Tongue (tissue), 3 donors: ENCODE results near the gene MAGIX. TPM values are rescaled to one million over a fixed set of nuclear protein-coding genes. Genes with fewer than 3 reads are reported as not detected.

Experiments used
- DNase-seq: peaks from one replicate; pipeline ENCODE4 v3.0.0-alpha.2; 2015
- small RNA-seq: library from RNA; depleted of rRNA; stranded (forward); fragments of <200 nt; gene quantifications from one replicate; pipeline ENCODE3, GENCODE V24; 2014; ENCODE audit warnings: low replicate concordance
- total RNA-seq: library from RNA; depleted of rRNA; stranded (reverse); fragments of >200 nt; gene quantifications from one replicate; pipeline ENCODE4 v1.2.3, GENCODE V29; 2014

The MAGIX gene
- total RNA-seq, 1 donor from 2014 or later: 3.5 TPM

DNA sequence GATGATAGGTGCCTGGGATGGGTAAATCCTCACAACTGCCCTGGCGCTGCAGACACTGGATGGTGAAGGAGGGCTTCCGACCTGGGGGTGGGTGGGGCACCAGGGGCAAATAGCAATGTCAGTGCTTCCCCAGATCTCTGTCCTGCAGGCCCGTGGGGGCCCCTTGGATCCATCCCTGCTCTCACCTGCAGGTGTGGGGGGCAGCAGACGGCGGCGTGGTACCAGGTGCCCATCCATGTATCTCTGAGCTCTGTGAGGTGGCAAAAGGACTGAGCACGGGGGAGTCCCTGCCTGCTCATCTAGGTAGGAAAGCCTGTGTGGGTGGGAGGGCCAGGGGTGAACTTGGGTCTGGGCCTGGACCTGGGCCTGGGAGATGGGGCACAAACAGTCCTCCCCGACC is 44.0 kb downstream of the MAGIX start:
- DNase-seq: no peak

DNA sequence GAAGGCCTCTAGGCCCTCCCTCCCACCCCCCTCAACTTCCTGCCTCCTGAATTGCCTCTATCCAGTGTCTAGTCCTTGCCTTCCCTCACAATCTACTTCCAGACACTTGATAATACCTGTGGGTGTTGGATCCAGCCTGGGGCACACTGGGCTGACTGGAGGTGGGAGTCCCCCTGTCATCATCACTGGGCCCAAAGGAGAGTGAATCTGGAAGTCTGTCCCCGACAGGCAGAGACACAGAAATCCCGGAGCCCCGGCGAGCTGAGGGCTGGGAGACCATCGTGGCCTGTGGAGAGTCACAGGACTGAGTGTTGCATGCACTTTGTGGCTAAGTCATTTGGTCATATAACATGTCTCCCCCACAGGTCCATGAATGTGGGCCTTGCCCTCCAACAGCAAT is 45.8 kb downstream of the MAGIX start:
- DNase-seq: no peak

GRCh38 chrX:49209434-49210251 is 47.1 kb downstream of the MAGIX start:
- no peak for DNase-seq

- DNase-seq: no peak
These were observed 47.8 kb downstream of the MAGIX start for GRCh38 chrX:49210406-49210805.

- no peak for DNase-seq
These were observed 48.5 kb downstream of the MAGIX start for GRCh38 chrX:49211074-49211473.

DNA sequence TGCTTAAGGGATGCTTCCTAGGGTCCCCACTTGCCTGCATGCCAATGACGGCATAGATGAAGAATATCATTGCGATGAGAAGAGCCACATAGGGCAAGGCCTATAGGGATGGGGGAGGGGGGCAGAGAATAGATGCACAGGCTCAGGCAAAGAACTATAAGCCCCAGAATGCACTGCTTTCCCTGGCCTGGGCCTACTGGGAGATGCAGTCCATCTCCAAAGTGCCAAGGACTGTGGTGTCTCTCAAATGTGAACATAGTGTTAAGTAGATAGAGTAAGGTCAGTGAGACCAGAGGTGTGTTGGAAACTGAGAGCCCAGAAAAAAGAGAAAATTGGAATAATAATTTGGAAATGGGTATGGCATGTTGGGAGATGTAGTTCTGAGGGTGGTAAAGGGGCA is 49.7 kb downstream of the MAGIX start:
- no peak for DNase-seq

DNA sequence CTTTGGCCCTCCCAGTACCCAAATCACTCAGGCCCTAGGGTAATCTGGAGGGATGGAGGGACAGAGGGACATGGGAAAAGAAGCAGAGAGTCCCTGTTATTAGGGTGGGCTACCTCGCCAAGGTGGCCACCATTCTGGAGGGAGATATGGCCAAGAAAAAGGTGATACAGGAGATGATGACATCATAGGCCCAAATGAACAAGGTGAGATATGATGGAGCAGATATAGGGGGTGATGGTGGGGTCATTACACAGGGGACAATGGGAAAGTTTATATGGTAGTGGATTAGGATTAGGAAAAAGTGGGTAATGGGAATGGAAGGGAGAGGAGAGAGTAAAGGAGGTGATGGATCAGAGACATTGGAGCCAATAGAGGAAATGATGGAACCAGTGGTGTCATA is 50.3 kb downstream of the MAGIX start:
- no peak for DNase-seq

DNA sequence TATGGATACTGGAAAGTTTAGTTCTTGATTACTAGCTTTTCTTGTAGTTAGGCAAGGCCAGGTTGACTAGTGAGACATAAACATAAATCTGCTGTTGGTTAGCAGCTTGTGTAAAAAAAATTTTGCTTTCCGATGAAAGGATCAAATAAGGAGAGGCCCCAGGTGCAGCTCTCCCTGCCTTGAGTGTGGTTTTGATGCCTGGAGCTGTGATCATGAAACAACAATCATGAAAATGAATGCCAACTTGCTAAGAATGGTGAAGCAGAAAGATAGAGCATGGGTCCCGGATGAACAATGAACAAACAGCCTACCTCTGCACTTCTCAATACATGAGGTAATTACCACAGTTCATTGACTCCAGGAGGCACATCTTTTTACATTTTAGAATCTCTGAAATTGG is 51.9 kb downstream of the MAGIX start:
- DNase-seq: no peak

DNA sequence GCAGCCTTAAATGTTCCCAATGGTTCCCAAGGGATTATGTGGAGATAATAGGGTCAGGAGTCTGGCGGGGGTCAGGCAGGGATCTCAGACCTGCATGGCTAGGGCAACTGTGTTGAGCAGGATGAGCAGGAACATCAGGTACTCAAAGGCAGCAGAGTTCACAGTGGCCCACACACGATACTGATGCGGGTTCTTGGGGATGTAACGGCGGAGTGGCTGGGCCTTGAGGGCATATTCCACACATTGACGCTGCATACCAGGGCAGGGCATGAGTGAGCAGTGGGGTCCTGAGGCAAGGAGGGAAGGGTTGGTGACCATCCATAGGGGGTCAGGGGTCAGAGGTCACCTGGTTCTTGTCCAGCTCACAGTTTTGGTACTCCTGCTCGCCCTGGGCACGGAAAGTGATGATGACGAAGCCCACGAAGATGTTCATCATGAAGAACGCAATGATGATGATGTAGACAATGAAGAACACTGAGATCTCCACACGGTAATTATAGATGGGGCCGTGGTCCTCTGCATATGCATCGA is 52.5 kb downstream of the MAGIX start:
- no peak for DNase-seq

Small RNA genes within 50 kb of the gene (small RNA-seq; reads per million reads assigned to genes)
- gene RN7SL262P: not detected

Other genes starting within 250 kb of the MAGIX start
- gene PIM2, start 243.7 kb upstream of the MAGIX start, total RNA-seq: 1.8 TPM
- gene OTUD5, start 205.2 kb upstream of the MAGIX start, total RNA-seq: 30.8 TPM
- 2.1 TPM for gene KCND1, start 190.9 kb upstream of the MAGIX start, total RNA-seq
- gene GRIPAP1, start 160.5 kb upstream of the MAGIX start, total RNA-seq: 21.0 TPM
- 27.1 TPM for gene TFE3, start 119.4 kb upstream of the MAGIX start, total RNA-seq
- 2.7 TPM for gene CCDC120, start 103.8 kb upstream of the MAGIX start, total RNA-seq
- 1.3 TPM for gene PRAF2, start 88.8 kb upstream of the MAGIX start, total RNA-seq
- 20.3 TPM for gene WDR45, start 82.9 kb upstream of the MAGIX start, total RNA-seq
- gene GPKOW, start 39.0 kb upstream of the MAGIX start, total RNA-seq: 22.9 TPM
- gene PLP2, start 9.1 kb downstream of the MAGIX start, total RNA-seq: 16.5 TPM
- 7.7 TPM for gene PRICKLE3, start 23.6 kb downstream of the MAGIX start, total RNA-seq
- 1.1 TPM for gene SYP, start 37.4 kb downstream of the MAGIX start, total RNA-seq
- gene CACNA1F, start 70.6 kb downstream of the MAGIX start, total RNA-seq: not detected
- 10.6 TPM for gene CCDC22, start 72.7 kb downstream of the MAGIX start, total RNA-seq
- gene FOXP3, start 102.0 kb downstream of the MAGIX start, total RNA-seq: 0.21 TPM
- gene PPP1R3F, start 107.0 kb downstream of the MAGIX start, total RNA-seq: 14.4 TPM
- gene GAGE10, start 140.9 kb downstream of the MAGIX start, total RNA-seq: not detected
- gene GAGE12J, start 159.3 kb downstream of the MAGIX start, total RNA-seq: not detected
- not detected for gene GAGE13, start 168.8 kb downstream of the MAGIX start, total RNA-seq